ENCODE measurements around the gene MEG3.

GRCh38 chr14:100856056-100856950, 30.4 kb downstream of the MEG3 start:
- TF ChIP-seq ATF6 (CRISPR knock-in tag; IDR thresholded peaks at IDR 0.05) = no peak
- no peak for TF ChIP-seq RELA (CRISPR knock-in tag; IDR thresholded peaks at IDR 0.05; ENCODE audit: borderline replicate concordance)
- no peak for TF ChIP-seq CTCF (IDR thresholded peaks at IDR 0.05)
- TF ChIP-seq TP53 (CRISPR knock-in tag; IDR thresholded peaks at IDR 0.05) = no peak
- TF ChIP-seq SMAD3 (CRISPR knock-in tag; IDR thresholded peaks at IDR 0.05; ENCODE audit: borderline replicate concordance) = no peak
- TF ChIP-seq ZNF512 (CRISPR knock-in tag; IDR thresholded peaks at IDR 0.05; ENCODE audit: borderline replicate concordance) = no peak
- TF ChIP-seq ATF3 (CRISPR knock-in tag; conservative IDR thresholded peaks at IDR 0.05) = no peak
- no peak for TF ChIP-seq SP1 (CRISPR knock-in tag; conservative IDR thresholded peaks at IDR 0.05)
- no peak for TF ChIP-seq NFYB (CRISPR knock-in tag; conservative IDR thresholded peaks at IDR 0.05; ENCODE audit: low read depth)
- no peak for TF ChIP-seq ELF4 (CRISPR knock-in tag; IDR thresholded peaks at IDR 0.05; ENCODE audit: low read depth)
- no peak for TF ChIP-seq SOX15 (CRISPR knock-in tag; IDR thresholded peaks at IDR 0.05)
- TF ChIP-seq JUN (CRISPR knock-in tag; IDR thresholded peaks at IDR 0.05) = no peak
- TF ChIP-seq FOXK1 (CRISPR knock-in tag; IDR thresholded peaks at IDR 0.05) = no peak
